Fibroblast of lung (primary cell): ENCODE data around the gene HIP1.

Experiments used
- EZH2 ChIP-seq: IDR thresholded peaks from 2 replicates; pipeline ENCODE4 v1.5.1; 2012; ENCODE audit warnings: low read length, control low read depth, mild to moderate bottlenecking; ENCODE audit errors: missing control alignments
- TF ChIP-seq, protein P1 (sequence below), 2 donors: IDR thresholded peaks in 1 of 2; conservative IDR thresholded peaks in 1 of 2; 1 replicate in 1 of 2; 2 replicates in 1 of 2; pipeline ENCODE4 v1.5.1; 2011 to 2012; ENCODE audit warnings: low read length in 2 of 2, control low read depth in 1 of 2, inconsistent platforms in 1 of 2, low read depth in 1 of 2, mild to moderate bottlenecking in 1 of 2

DNA sequence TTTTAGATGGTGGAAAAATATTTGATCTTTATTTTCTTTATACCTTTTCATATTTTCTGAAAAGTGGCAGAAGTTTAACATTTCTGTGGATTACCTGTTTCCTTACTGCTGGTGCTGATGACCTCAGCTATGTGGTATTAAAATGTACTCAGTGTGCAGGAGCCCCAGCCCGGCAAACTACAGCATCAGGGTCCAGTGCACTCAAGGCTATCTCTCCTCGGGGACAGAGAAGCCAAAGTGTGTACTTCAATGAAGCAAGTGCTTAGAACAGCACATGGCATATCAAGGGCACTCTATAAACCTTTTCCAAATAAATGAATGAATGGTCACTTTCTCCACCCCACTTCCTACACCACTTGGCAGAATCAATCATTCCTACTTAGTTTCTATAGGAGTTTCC is 111.8 kb downstream of the HIP1 start:
- TF ChIP-seq, protein P1, sequence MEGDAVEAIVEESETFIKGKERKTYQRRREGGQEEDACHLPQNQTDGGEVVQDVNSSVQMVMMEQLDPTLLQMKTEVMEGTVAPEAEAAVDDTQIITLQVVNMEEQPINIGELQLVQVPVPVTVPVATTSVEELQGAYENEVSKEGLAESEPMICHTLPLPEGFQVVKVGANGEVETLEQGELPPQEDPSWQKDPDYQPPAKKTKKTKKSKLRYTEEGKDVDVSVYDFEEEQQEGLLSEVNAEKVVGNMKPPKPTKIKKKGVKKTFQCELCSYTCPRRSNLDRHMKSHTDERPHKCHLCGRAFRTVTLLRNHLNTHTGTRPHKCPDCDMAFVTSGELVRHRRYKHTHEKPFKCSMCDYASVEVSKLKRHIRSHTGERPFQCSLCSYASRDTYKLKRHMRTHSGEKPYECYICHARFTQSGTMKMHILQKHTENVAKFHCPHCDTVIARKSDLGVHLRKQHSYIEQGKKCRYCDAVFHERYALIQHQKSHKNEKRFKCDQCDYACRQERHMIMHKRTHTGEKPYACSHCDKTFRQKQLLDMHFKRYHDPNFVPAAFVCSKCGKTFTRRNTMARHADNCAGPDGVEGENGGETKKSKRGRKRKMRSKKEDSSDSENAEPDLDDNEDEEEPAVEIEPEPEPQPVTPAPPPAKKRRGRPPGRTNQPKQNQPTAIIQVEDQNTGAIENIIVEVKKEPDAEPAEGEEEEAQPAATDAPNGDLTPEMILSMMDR (conservative IDR thresholded peaks at IDR 0.05 in 1 of 2, IDR thresholded peaks at IDR 0.05 in 1 of 2; ENCODE audit: low read depth in 1 of 2, low read length in 2 of 2): no peak
- TF ChIP-seq EZH2: no peak
